SK-N-SH (cell line): Measurements from ENCODE around the gene FRK.

Experiments
- GABPA ChIP-seq: IDR thresholded peaks from 2 replicates; pipeline ENCODE4 v1.4.0; 2012; ENCODE audit warnings: low read depth, mild to moderate bottlenecking
- IRF3 ChIP-seq: fragments of 150-350 bp; IDR thresholded peaks from 2 replicates; pipeline ENCODE4 v1.6.1; 2016; ENCODE audit warnings: mild to moderate bottlenecking, low read depth, low read length
- NFIC ChIP-seq: IDR thresholded peaks from 2 replicates; pipeline ENCODE4 v1.4.0; 2012; ENCODE audit warnings: borderline replicate concordance
- RAD21 ChIP-seq: IDR thresholded peaks from 2 replicates; pipeline ENCODE4 v1.6.1; 2012; ENCODE audit warnings: mild to moderate bottlenecking, low read length
- RCOR1 ChIP-seq: fragments of 150-350 bp; IDR thresholded peaks from 2 replicates; pipeline ENCODE4 v1.6.1; 2017; ENCODE audit warnings: antibody characterized with exemption, low read length
- SIN3A ChIP-seq: IDR thresholded peaks from 2 replicates; pipeline ENCODE4 v1.6.1; 2012; ENCODE audit warnings: low read depth, mild to moderate bottlenecking, low read length, moderate library complexity, borderline replicate concordance
- TAF1 ChIP-seq: IDR thresholded peaks from 2 replicates; pipeline ENCODE4 v1.6.1; 2012; ENCODE audit warnings: low read depth, mild to moderate bottlenecking, low read length, moderate library complexity, borderline replicate concordance
- YY1 ChIP-seq: IDR thresholded peaks from 2 replicates; pipeline ENCODE4 v1.4.0; 2012; ENCODE audit warnings: low read depth, mild to moderate bottlenecking
- TF ChIP-seq, protein P1 (sequence below): fragments of 200-600 bp; sonication (generic); IDR thresholded peaks from 2 replicates; pipeline ENCODE4 v1.6.1; 2017; ENCODE audit warnings: antibody characterized with exemption, mild to moderate bottlenecking, moderate library complexity
- TF ChIP-seq, protein P2 (sequence below): IDR thresholded peaks from 2 replicates; pipeline ENCODE4 v1.4.0; 2012; ENCODE audit warnings: low read depth
- TF ChIP-seq, protein P3 (sequence below): IDR thresholded peaks from 2 replicates; pipeline ENCODE4; 2012

DNA sequence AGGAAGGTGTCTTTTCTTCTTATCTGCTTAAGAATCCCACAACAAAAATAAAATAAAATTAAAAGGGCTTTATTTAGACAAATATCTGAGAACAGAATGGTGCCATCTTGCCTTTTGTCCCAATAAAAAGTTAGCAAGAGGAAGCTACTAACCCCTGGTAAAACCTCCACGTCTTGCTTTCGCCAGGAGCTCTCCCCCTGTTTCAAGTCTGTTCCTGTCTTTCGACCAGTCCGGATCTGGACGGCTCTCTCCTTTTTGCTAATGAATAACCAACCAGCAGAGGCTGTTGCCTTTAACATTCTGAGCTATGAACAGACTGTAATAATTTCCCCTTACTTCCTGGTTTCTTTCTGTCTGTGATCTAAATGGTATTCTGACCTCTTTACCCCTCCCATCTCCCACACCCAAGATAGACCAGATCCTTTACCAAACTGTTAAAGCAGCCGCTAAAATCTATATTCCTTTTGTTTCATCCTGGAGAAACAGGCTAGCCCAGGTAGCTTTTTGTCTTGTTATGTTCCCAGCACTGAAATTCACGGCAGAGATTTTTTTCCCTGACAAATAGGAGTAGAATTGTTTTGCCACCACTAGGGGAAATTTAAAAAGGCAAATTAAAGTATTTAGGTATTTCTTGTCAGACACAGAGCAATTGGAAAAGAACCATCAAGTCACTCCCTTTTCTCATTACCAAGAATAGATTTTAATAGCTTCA is at the start of gene FRK:
- TF ChIP-seq, protein P1, sequence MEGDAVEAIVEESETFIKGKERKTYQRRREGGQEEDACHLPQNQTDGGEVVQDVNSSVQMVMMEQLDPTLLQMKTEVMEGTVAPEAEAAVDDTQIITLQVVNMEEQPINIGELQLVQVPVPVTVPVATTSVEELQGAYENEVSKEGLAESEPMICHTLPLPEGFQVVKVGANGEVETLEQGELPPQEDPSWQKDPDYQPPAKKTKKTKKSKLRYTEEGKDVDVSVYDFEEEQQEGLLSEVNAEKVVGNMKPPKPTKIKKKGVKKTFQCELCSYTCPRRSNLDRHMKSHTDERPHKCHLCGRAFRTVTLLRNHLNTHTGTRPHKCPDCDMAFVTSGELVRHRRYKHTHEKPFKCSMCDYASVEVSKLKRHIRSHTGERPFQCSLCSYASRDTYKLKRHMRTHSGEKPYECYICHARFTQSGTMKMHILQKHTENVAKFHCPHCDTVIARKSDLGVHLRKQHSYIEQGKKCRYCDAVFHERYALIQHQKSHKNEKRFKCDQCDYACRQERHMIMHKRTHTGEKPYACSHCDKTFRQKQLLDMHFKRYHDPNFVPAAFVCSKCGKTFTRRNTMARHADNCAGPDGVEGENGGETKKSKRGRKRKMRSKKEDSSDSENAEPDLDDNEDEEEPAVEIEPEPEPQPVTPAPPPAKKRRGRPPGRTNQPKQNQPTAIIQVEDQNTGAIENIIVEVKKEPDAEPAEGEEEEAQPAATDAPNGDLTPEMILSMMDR = peak; percentile 34
- TF ChIP-seq, protein P2, sequence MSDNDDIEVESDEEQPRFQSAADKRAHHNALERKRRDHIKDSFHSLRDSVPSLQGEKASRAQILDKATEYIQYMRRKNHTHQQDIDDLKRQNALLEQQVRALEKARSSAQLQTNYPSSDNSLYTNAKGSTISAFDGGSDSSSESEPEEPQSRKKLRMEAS = no peak
- TF ChIP-seq TAF1 (no peak), NFIC (no peak), YY1 (no peak), IRF3 (no peak), RAD21 (no peak), SIN3A (no peak), RCOR1 (no peak), GABPA (no peak)
- TF ChIP-seq, protein P3, sequence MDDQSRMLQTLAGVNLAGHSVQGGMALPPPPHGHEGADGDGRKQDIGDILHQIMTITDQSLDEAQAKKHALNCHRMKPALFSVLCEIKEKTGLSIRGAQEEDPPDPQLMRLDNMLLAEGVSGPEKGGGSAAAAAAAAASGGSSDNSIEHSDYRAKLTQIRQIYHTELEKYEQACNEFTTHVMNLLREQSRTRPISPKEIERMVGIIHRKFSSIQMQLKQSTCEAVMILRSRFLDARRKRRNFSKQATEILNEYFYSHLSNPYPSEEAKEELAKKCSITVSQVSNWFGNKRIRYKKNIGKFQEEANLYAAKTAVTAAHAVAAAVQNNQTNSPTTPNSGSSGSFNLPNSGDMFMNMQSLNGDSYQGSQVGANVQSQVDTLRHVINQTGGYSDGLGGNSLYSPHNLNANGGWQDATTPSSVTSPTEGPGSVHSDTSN = no peak
